GM10266 (cell line): ENCODE measurements around the gene MS4A6A.

Experiments used
- DNase-seq: peaks from one replicate; pipeline ENCODE4 v3.0.0; 2012; ENCODE audit errors: extremely low spot score
- TF ChIP-seq, protein P1 (sequence below): IDR thresholded peaks from 2 replicates; pipeline ENCODE4 v1.5.1; 2012; ENCODE audit warnings: mild to moderate bottlenecking, low read depth; ENCODE audit not compliant: control insufficient read depth, insufficient read depth; ENCODE audit errors: missing control alignments

The MS4A6A gene

DNA sequence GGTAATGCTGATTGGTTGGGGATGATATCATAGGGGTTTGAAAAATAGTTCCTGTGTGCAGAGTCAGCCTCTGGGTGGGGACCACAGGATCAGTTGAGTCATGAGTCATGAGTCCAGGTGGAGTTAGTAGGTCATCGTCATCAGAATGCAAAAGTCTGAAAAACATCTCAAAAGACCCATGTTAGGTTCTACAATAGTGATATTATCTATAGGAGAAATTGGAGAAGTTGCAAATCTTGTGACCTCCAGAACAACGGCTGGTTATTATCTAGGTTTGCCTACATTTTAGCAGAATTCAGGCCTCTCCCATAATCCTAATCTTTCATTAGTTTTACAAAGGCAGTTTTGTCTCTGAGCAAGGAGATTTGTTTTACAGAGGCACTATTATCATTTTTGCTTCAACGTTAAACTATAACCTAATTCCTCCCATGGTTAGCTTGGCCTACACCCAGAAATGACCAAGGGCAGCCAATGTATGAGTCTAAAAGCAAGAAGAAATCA, 55.5 kb downstream of the MS4A6A start:
- no peak for DNase-seq
- TF ChIP-seq, protein P1, sequence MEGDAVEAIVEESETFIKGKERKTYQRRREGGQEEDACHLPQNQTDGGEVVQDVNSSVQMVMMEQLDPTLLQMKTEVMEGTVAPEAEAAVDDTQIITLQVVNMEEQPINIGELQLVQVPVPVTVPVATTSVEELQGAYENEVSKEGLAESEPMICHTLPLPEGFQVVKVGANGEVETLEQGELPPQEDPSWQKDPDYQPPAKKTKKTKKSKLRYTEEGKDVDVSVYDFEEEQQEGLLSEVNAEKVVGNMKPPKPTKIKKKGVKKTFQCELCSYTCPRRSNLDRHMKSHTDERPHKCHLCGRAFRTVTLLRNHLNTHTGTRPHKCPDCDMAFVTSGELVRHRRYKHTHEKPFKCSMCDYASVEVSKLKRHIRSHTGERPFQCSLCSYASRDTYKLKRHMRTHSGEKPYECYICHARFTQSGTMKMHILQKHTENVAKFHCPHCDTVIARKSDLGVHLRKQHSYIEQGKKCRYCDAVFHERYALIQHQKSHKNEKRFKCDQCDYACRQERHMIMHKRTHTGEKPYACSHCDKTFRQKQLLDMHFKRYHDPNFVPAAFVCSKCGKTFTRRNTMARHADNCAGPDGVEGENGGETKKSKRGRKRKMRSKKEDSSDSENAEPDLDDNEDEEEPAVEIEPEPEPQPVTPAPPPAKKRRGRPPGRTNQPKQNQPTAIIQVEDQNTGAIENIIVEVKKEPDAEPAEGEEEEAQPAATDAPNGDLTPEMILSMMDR: no peak

DNA sequence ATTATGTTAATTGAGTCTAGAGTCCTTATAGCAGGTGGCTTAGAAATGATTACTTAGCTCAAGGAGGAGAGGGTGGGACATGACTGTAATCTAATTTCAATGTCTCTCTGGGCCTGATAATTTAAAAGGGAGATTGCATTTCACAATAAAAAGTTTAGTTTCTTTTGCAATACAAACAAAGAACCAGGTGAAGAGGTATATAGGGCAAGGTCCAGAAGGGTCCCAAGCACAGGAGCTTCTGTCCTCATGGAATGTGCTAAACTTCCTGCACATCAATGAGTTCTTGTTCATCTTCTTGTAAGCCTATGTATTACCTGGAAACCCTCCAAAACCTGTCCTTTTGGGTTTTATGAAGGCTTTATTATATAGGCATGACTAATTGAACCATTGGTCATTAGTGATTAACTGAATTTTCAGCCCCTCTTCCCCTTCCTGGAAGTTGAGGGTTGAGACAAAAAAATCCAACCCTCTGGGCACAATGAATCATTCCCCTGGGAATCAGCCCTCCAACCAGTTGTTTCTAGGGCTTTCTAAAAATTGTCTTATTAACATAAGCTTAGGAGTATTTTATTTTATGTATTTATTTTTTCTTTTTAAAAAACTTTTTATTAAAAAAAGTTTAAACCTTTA, 56.8 kb downstream of the MS4A6A start:
- TF ChIP-seq, protein P1: no peak
- no peak for DNase-seq

DNA sequence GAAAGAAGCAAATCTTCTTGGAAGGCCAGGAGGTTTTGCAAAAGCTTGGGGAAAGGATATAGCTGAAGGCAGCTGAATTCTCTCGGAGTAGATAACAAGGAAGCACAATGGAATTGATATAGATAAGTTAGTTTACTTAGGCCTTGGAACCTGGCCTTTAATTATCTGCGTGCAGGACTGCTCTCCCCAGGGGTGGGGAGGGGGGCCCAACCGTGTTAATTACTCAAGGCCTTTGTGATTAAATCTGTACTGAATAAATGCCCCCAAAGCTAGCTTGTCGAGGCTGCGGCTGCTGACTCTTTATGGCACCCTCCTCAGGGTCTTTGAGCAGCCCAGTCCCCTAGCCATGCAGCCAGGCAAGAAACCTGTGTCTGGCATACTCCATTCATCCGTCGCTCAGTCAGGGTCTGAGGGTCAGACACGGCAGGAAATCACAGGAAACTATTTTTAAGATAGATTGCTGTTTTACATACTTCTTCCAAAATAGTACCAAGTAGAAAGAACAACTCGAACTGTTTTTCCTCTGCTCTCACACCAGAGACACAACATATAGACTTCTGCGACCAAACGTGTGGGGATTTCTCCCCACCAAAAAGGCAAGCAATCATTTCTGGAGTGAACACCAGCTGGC, 58.0 kb downstream of the MS4A6A start:
- TF ChIP-seq, protein P1: no peak
- no peak for DNase-seq
